Measurements from ENCODE around the gene DDC. TPM values are rescaled to one million over a fixed set of nuclear protein-coding genes. Genes with fewer than 3 reads are reported as not detected.

DDC gene
- total and polyA plus RNA-seq, 2 donors (not counting 3 experiments of a cell fraction or from before 2014, with no cell fraction given) = not detected

GRCh38 chr7:50496569-50496968 is 68.6 kb downstream of the DDC start:
- CTCF ChIA-PET = interaction anchor here (0.7 to 3.9 kb wide), 11 partner anchors 10 to 666 kb away, joined by 3 to 29 read pairs (median 5); no protein-coding TSS in a partner anchor
- H3K4me3 ChIP-seq (replicated peaks in 1 of 3; ENCODE audit: insufficient read depth in 1 of 3, low read depth in 1 of 3, low read length in 3 of 3) = no peak overlapping the region
- dilution Hi-C loops (cut with MboI; ENCODE audit: extremely low pct_ligation_motif_present, low sequenced_read_pairs) = no loop called here

More at GRCh38 chr7:50496569-50496968, 68.6 kb downstream of the DDC start:
- Histone ChIP-seq H3K9me1 (replicated peaks; ENCODE audit: control insufficient read depth, extremely low read depth, insufficient read depth, low read length) (no peaks in the 10 kb centered on the region), H3K27me3 (ENCODE audit: control insufficient read depth in 2 of 2, insufficient read depth in 2 of 2, low read length in 2 of 2) (no peaks in the 10 kb centered on the region), H3K4me1 (ENCODE audit: control insufficient read depth, extremely low read depth, insufficient read depth, low read length) (peaks cover 40% of the 10 kb centered on the region), H3K4me2 (ENCODE audit: insufficient read depth, low read length) (peak overlapping the region; percentile 66), H3K79me2 (ENCODE audit: control insufficient read depth, insufficient read depth, low read length) (no peaks in the 10 kb centered on the region), H2AFZ (ENCODE audit: low read depth, low read length) (peak overlapping the region; percentile 40), H3K9me3 (replicated peaks; ENCODE audit: control insufficient read depth, insufficient read depth, low read length) (no peaks in the 10 kb centered on the region), H3K9ac (replicated peaks; ENCODE audit: extremely low read depth, insufficient read depth, low read length) (peak overlapping the region; percentile 75), H4K20me1 (replicated peaks; ENCODE audit: control insufficient read depth, extremely low read depth, insufficient read depth, low read length) (no peaks in the 10 kb centered on the region), H3K27ac (ENCODE audit: insufficient read depth, low read depth, low read length) (peak overlapping the region; percentile 99), H3K36me3 (ENCODE audit: control insufficient read depth in 2 of 2, extremely low read depth in 1 of 2, insufficient read depth in 2 of 2, low read length in 2 of 2) (no peaks in the 10 kb centered on the region)
- intact Hi-C loops (cut with micrococcal nuclease) = loop anchor here (2.0 to 5.0 kb wide), 3 partner anchors 28 to 456 kb away; no protein-coding TSS in a partner anchor
- no peak for TF ChIP-seq JUN (IDR thresholded peaks at IDR 0.05; ENCODE audit: borderline replicate concordance, insufficient read depth, insufficient read length, low read depth)
- no peak for TF ChIP-seq CTCF (IDR thresholded peaks at IDR 0.05; ENCODE audit: extremely low read depth in 1 of 2, insufficient read depth in 1 of 2, low read depth in 1 of 2, low read length in 2 of 2)
- no peak for TF ChIP-seq POLR2AphosphoS5 (IDR thresholded peaks at IDR 0.05; ENCODE audit: insufficient read depth, low read depth, low read length)
- no peak for TF ChIP-seq MYC (IDR thresholded peaks at IDR 0.05; ENCODE audit: low read depth, low read length)
- no peak for TF ChIP-seq EZH2 (IDR thresholded peaks at IDR 0.05; ENCODE audit: borderline replicate concordance, low read depth, low read length, severe bottlenecking)
- TF ChIP-seq GATA2 (IDR thresholded peaks at IDR 0.05; ENCODE audit: insufficient read depth, insufficient read length, low read depth, low read length) = no peak
- TF ChIP-seq POLR2A (IDR thresholded peaks at IDR 0.05; ENCODE audit: low read depth, low read length) = no peak
- no peak for TF ChIP-seq MAX (IDR thresholded peaks at IDR 0.05; ENCODE audit: insufficient read depth, insufficient read length)
- no peak for TF ChIP-seq FOS (IDR thresholded peaks at IDR 0.05; ENCODE audit: borderline replicate concordance, insufficient read depth, low read length)
- TSS peak; percentile 81 for BruUV-seq (replicated peaks)
- POLR2A ChIA-PET = interaction anchor here (1.0 kb wide), 1 partner anchor 37 kb away, joined by 5 read pairs; no protein-coding TSS in a partner anchor
- FAIRE-seq (no peak), DNase-seq (ENCODE audit: low read depth, low spot score) (no peak)
